ENCODE results near the gene TLK1.

Gene TLK1

DNA sequence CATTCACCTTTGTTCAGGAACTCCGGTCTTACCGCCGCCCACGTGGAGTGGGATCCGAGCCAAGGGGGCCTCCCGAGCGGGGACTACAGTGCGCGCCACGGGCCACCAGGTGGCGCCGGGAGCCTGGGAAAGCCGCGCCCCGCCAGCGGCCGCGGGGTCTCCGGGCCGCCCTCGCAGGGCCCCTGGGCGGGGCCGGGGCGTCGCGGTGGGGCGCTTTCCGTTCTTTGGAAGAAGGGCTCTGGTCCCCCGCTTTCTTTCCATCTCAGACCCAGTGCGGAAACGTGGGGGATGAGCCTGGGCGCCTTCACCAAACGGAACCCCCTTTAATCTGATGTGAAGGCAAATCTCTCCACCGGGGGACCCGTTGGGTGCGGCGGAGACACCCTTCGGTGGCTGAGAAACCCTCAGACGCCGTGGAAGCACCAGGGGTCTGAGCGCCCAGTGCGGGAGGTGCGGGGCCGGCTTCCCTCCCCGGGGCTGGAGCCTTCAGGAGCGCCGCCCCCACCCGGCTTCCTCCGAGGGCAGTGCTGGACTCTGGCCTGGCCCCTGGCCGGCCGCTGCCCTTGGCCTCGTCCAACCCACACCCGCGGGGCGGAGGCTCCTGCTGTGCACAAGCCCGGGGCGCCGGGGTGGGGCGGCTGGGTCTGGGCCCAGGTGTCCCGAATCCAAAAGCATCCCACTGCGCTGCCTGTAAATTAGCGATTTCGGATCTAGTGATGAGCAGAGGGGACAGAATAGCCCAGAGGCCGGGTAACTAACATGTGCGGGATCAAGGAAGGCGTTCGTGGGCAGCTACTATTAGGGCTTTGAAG is 187.0 kb downstream of the TLK1 start:
- 0 out of 2 replicates have a peak overlapping the region, but pooled peaks have one; percentile 32 for H3K27ac ChIP-seq
- TF ChIP-seq ZFX (IDR thresholded peaks at IDR 0.05; ENCODE audit: borderline replicate concordance): no peak
- TF ChIP-seq, protein P1, sequence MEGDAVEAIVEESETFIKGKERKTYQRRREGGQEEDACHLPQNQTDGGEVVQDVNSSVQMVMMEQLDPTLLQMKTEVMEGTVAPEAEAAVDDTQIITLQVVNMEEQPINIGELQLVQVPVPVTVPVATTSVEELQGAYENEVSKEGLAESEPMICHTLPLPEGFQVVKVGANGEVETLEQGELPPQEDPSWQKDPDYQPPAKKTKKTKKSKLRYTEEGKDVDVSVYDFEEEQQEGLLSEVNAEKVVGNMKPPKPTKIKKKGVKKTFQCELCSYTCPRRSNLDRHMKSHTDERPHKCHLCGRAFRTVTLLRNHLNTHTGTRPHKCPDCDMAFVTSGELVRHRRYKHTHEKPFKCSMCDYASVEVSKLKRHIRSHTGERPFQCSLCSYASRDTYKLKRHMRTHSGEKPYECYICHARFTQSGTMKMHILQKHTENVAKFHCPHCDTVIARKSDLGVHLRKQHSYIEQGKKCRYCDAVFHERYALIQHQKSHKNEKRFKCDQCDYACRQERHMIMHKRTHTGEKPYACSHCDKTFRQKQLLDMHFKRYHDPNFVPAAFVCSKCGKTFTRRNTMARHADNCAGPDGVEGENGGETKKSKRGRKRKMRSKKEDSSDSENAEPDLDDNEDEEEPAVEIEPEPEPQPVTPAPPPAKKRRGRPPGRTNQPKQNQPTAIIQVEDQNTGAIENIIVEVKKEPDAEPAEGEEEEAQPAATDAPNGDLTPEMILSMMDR (IDR thresholded peaks at IDR 0.05): peak; percentile 84

DNA sequence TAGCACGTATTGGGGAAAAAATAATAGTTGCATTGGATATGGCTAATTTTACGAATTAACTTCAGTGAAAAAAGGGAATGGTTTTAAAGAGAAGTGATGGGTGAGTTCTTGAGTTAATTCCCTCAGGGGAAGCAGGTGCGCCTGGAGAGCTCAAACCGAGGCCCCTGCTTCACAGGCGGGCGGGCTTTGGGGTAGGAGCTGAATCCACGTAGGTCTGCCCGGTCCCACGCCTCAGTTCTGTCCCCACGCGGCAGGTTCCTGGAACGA is 187.5 kb downstream of the TLK1 start:
- H3K27ac ChIP-seq: no peak overlapping the region
- TF ChIP-seq, protein P1 (IDR thresholded peaks at IDR 0.05): no peak
- no peak for TF ChIP-seq ZFX (IDR thresholded peaks at IDR 0.05; ENCODE audit: borderline replicate concordance)

DNA sequence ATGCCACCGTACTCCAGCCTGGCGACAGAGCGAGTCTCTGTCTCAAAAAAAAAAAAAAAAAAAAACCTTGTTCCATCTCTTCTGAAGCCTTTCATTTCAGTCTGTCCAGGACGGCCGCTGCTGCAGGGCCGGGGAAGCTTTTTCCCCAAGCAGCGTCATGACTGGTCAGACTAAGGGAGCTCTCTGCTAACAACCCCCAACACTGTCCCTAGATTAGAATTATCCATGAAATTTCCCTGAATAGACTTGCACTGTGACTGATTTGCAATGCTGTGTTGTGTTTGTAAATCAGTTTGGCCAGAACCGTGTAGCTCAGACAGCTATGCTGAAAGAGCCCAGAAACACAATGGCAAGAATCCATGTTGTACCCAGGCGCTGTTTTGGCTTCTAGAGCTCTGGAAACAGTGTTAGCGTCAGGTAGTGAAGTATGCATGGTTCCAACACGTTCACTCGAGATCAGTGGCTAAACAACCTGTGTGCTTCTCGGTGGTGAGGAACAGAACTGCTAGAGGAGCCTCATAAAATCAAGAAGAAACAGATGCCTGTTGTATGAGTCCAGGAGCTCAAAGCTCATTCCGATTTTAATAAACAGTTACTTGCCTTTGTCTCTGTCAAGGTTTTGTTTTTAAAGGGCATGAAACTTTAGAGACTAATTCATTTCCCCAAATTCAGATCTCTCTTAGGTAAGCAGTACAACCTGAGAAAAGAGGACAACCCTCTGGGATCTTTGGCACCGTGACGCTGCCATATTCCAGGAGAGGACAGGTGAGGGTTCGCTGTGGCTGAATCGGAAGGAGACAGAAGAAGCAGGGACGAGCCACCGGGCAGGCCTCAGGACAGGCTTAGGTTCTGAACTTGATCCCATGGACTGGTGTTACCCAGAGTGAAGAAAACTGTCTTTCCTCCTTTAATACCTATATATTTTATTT is 188.1 kb downstream of the TLK1 start:
- no peak overlapping the region for H3K27ac ChIP-seq
- TF ChIP-seq ZFX (IDR thresholded peaks at IDR 0.05; ENCODE audit: borderline replicate concordance): no peak
- TF ChIP-seq, protein P1 (IDR thresholded peaks at IDR 0.05): no peak

DNA sequence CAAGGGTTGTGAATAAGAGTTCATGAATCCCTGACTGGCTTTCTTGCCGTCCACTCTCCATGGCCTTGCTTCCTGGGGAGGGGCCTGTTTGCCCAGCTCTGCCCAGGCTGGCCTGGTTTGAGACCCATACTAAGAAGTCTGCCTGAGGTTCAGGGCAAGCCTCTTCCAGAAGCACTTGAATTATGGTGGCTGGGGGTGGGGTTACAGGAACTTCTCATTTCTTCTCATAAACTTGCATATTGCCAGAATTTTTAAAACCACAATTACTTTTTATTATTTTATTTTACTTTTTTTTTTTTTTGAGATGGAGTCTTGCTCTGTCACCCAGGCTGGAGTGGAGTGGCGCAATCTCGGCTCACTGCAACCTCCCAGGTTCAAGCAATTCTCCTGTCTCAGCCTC is 189.6 kb downstream of the TLK1 start:
- H3K27ac ChIP-seq: no peak overlapping the region
- TF ChIP-seq ZFX (IDR thresholded peaks at IDR 0.05; ENCODE audit: borderline replicate concordance): no peak
- TF ChIP-seq, protein P1 (IDR thresholded peaks at IDR 0.05): no peak

DNA sequence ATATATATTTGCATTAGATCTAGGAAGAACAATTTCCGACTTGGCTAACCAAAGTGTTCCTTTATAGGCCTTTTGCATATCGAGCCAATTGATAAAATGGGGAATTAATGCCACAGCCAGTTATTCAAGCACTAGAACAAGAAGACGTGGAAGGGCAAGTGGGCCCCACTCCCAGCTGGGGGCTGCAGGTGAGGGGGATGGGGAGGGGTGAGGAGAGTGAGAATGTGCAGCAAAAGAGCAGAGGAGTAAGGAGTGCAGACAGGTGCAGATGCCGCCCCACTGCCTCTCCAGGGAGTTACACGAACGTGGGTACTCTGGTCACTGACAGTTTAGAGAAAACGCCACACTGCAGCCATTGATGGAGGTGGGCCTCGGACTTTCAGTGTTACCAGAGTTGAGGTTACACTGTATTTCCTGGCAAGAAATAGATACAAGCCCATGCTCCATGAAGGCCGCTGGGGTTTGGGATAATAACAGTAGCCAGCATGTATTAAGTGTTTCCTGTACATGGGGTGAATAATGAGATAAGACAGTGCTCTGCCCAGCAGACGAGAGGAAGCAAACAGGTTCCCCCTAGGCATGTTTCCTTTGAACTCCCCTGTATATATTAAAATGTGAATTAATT is 190.7 kb downstream of the TLK1 start:
- TF ChIP-seq, protein P1 (IDR thresholded peaks at IDR 0.05): no peak
- H3K27ac ChIP-seq: no peak overlapping the region

DNA sequence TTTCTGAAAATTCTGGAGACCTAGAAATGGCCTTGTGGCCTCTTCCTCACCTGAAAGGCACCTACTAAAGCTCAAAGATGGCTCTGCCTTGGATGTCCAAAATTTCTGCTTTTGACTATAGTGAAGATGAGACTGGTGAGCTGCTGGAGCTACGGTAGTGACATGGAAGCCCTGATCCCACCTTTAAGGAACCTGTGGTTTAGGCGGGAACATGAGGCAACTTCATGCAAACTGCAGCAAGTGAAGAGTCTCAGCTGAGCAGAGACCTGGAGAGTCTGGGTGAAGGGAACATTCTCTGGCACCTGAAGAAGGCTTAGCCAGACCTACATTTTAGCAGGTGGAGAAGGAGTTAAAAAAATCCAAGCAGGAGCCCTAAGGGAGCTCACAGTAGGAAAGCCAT is 191.7 kb downstream of the TLK1 start:
- no peak overlapping the region for H3K27ac ChIP-seq
- no peak for TF ChIP-seq ZFX (IDR thresholded peaks at IDR 0.05; ENCODE audit: borderline replicate concordance)
- TF ChIP-seq, protein P1 (IDR thresholded peaks at IDR 0.05): no peak

All from 22Rv1 (cell line).